Measurements from ENCODE around the gene BTD.

The BTD gene

GRCh38 chr3:15654891-15655290 is 53.3 kb downstream of the BTD start:
- TF ChIP-seq CTCF (IDR thresholded peaks at IDR 0.05) = no peak

- no peak for TF ChIP-seq CTCF (IDR thresholded peaks at IDR 0.05)
Measured at GRCh38 chr3:15656342-15656741, 54.8 kb downstream of the BTD start.

GRCh38 chr3:15657016-15657415 is 55.5 kb downstream of the BTD start:
- TF ChIP-seq CTCF (IDR thresholded peaks at IDR 0.05) = no peak

- TF ChIP-seq CTCF (IDR thresholded peaks at IDR 0.05) = no peak
Measured at GRCh38 chr3:15659254-15659975, 57.9 kb downstream of the BTD start.

- no peak for TF ChIP-seq CTCF (IDR thresholded peaks at IDR 0.05)
Measured at GRCh38 chr3:15660055-15660935, 58.8 kb downstream of the BTD start.

GRCh38 chr3:15664144-15664543 is 62.6 kb downstream of the BTD start:
- TF ChIP-seq CTCF (IDR thresholded peaks at IDR 0.05) = no peak

- no peak for TF ChIP-seq CTCF (IDR thresholded peaks at IDR 0.05)
Measured at GRCh38 chr3:15665510-15666150, 64.1 kb downstream of the BTD start.

All from LNCAP (cell line).